Liver (tissue), 3 donors: ENCODE measurements around the gene C7orf57.

Experiments
- EGR1 ChIP-seq, 2 donors: IDR thresholded peaks; 2 replicates each; pipeline ENCODE4 v1.6.1; 2016 to 2018; ENCODE audit warnings: antibody characterized with exemption in 2 of 2, low read depth in 2 of 2
- GABPA ChIP-seq, 2 donors: IDR thresholded peaks in 1 of 2; conservative IDR thresholded peaks in 1 of 2; 2 replicates each; pipeline ENCODE4 v1.6.1; 2016; ENCODE audit warnings: antibody characterized with exemption in 2 of 2, mild to moderate bottlenecking in 1 of 2, moderate library complexity in 1 of 2
- RAD21 ChIP-seq, 2 donors: IDR thresholded peaks; 2 replicates each; pipeline ENCODE4 v1.6.1; 2016; ENCODE audit warnings: antibody characterized with exemption in 2 of 2, mild to moderate bottlenecking in 2 of 2
- SP1 ChIP-seq: IDR thresholded peaks from 2 replicates; pipeline ENCODE4 v1.6.1; 2018; ENCODE audit warnings: antibody characterized with exemption, mild to moderate bottlenecking
- TAF1 ChIP-seq: conservative IDR thresholded peaks from 2 replicates; pipeline ENCODE4 v1.6.1; 2016; ENCODE audit warnings: antibody characterized with exemption, mild to moderate bottlenecking
- TF ChIP-seq, protein P1 (sequence below): fragments of 150-350 bp; IDR thresholded peaks from 2 replicates; pipeline ENCODE4 v1.5.1; 2017; ENCODE audit warnings: improper control_type of control experiment, low read depth, low read length; ENCODE audit not compliant: missing input control
- TF ChIP-seq, protein P2 (sequence below): IDR thresholded peaks from 2 replicates; pipeline ENCODE4 v1.6.1; 2016; ENCODE audit warnings: antibody characterized with exemption
- donor health status: healthy.
- donor health status: healthy.

GRCh38 chr7:48041653-48041970 lies 6.3 kb downstream of the C7orf57 start:
- TF ChIP-seq, protein P1, sequence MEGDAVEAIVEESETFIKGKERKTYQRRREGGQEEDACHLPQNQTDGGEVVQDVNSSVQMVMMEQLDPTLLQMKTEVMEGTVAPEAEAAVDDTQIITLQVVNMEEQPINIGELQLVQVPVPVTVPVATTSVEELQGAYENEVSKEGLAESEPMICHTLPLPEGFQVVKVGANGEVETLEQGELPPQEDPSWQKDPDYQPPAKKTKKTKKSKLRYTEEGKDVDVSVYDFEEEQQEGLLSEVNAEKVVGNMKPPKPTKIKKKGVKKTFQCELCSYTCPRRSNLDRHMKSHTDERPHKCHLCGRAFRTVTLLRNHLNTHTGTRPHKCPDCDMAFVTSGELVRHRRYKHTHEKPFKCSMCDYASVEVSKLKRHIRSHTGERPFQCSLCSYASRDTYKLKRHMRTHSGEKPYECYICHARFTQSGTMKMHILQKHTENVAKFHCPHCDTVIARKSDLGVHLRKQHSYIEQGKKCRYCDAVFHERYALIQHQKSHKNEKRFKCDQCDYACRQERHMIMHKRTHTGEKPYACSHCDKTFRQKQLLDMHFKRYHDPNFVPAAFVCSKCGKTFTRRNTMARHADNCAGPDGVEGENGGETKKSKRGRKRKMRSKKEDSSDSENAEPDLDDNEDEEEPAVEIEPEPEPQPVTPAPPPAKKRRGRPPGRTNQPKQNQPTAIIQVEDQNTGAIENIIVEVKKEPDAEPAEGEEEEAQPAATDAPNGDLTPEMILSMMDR = no peak
- TF ChIP-seq RAD21 (IDR thresholded peaks at IDR 0.05) = no peak
- TF ChIP-seq TAF1 = no peak
- TF ChIP-seq GABPA (IDR thresholded peaks at IDR 0.05 in 1 of 2, conservative IDR thresholded peaks at IDR 0.05 in 1 of 2) = no peak
- TF ChIP-seq, protein P2, sequence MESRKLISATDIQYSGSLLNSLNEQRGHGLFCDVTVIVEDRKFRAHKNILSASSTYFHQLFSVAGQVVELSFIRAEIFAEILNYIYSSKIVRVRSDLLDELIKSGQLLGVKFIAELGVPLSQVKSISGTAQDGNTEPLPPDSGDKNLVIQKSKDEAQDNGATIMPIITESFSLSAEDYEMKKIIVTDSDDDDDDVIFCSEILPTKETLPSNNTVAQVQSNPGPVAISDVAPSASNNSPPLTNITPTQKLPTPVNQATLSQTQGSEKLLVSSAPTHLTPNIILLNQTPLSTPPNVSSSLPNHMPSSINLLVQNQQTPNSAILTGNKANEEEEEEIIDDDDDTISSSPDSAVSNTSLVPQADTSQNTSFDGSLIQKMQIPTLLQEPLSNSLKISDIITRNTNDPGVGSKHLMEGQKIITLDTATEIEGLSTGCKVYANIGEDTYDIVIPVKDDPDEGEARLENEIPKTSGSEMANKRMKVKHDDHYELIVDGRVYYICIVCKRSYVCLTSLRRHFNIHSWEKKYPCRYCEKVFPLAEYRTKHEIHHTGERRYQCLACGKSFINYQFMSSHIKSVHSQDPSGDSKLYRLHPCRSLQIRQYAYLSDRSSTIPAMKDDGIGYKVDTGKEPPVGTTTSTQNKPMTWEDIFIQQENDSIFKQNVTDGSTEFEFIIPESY = no peak
- TF ChIP-seq SP1 = no peak
- no peak for TF ChIP-seq EGR1 (IDR thresholded peaks at IDR 0.05; ENCODE audit: low read depth in 2 of 2)
